GM12872 (cell line): ENCODE data around the gene AUH.

Experiments used
- CTCF ChIP-seq: IDR thresholded peaks from 3 replicates; pipeline ENCODE4 v1.5.1; 2011; ENCODE audit warnings: low read depth, mild to moderate bottlenecking, low read length, moderate library complexity; ENCODE audit not compliant: insufficient read depth

AUH gene

GRCh38 chr9:91332546-91333231, 29.0 kb downstream of the AUH start:
- no peak for TF ChIP-seq CTCF

GRCh38 chr9:91331849-91332248, 29.9 kb downstream of the AUH start:
- no peak for TF ChIP-seq CTCF

- no peak for TF ChIP-seq CTCF
These were observed 33.5 kb downstream of the AUH start for GRCh38 chr9:91328186-91328585.

- TF ChIP-seq CTCF = no peak
These were observed 40.0 kb downstream of the AUH start for GRCh38 chr9:91321691-91322090.

GRCh38 chr9:91320299-91320698, 41.4 kb downstream of the AUH start:
- TF ChIP-seq CTCF = no peak

- TF ChIP-seq CTCF = no peak
These were observed 45.6 kb downstream of the AUH start for GRCh38 chr9:91316093-91316492.

- no peak for TF ChIP-seq CTCF
These were observed 46.5 kb downstream of the AUH start for GRCh38 chr9:91315191-91315590.

GRCh38 chr9:91312717-91313325, 48.9 kb downstream of the AUH start:
- no peak for TF ChIP-seq CTCF
